ENCODE data around the gene PDX1.

PDX1 gene

GRCh38 chr13:27969866-27970229 lies 50.0 kb downstream of the PDX1 start:
- Histone ChIP-seq H3K27ac (ENCODE audit: low read depth, low read length) (no peak overlapping the region), H3K9ac (ENCODE audit: low read length in 5 of 5) (no peak overlapping the region), H3K9me3 (ENCODE audit: control insufficient read depth in 5 of 5, low read length in 5 of 5) (no peaks in the 10 kb centered on the region), H3K4me3 (ENCODE audit: low read depth in 1 of 5, low read length in 5 of 5) (no peak overlapping the region), H3K27me3 (ENCODE audit: control insufficient read depth in 5 of 5, insufficient read depth in 4 of 5, low read length in 5 of 5) (peaks cover 80 to 97% (median 89%) of the 10 kb centered on the region in 5 donors), H3K36me3 (ENCODE audit: control insufficient read depth in 5 of 5, insufficient read depth in 5 of 5, low read length in 5 of 5) (no peaks in the 10 kb centered on the region), H3K4me1 (ENCODE audit: control insufficient read depth in 5 of 5, insufficient read depth in 5 of 5, low read length in 5 of 5) (peaks cover 0 to 28% (median 22%) of the 10 kb centered on the region in 5 donors)

- H3K27ac ChIP-seq (ENCODE audit: low read depth, low read length), result no peak overlapping the region
- H3K27me3 ChIP-seq (ENCODE audit: control insufficient read depth in 5 of 5, insufficient read depth in 4 of 5, low read length in 5 of 5), result peaks cover 80 to 97% (median 87%) of the 10 kb centered on the region in 5 donors
- H3K36me3 ChIP-seq (ENCODE audit: control insufficient read depth in 5 of 5, insufficient read depth in 5 of 5, low read length in 5 of 5), result no peaks in the 10 kb centered on the region
- H3K4me3 ChIP-seq (ENCODE audit: low read depth in 1 of 5, low read length in 5 of 5), result no peak overlapping the region
- H3K4me1 ChIP-seq (ENCODE audit: control insufficient read depth in 5 of 5, insufficient read depth in 5 of 5, low read length in 5 of 5), result peaks cover 0 to 29% (median 22%) of the 10 kb centered on the region in 5 donors
- H3K9ac ChIP-seq (ENCODE audit: low read length in 5 of 5), result no peak overlapping the region
- H3K9me3 ChIP-seq (ENCODE audit: control insufficient read depth in 5 of 5, low read length in 5 of 5), result no peaks in the 10 kb centered on the region
These were observed 50.8 kb downstream of the PDX1 start for GRCh38 chr13:27970382-27971235.

- no peak overlapping the region for H3K9ac ChIP-seq (ENCODE audit: low read length in 5 of 5)
- no peaks in the 10 kb centered on the region for H3K9me3 ChIP-seq (ENCODE audit: control insufficient read depth in 5 of 5, low read length in 5 of 5)
- no peaks in the 10 kb centered on the region for H3K36me3 ChIP-seq (ENCODE audit: control insufficient read depth in 5 of 5, insufficient read depth in 5 of 5, low read length in 5 of 5)
- peaks cover 81 to 97% (median 87%) of the 10 kb centered on the region in 5 donors for H3K27me3 ChIP-seq (ENCODE audit: control insufficient read depth in 5 of 5, insufficient read depth in 4 of 5, low read length in 5 of 5)
- peaks cover 0 to 28% (median 20%) of the 10 kb centered on the region in 5 donors for H3K4me1 ChIP-seq (ENCODE audit: control insufficient read depth in 5 of 5, insufficient read depth in 5 of 5, low read length in 5 of 5)
- no peak overlapping the region for H3K4me3 ChIP-seq (ENCODE audit: low read depth in 1 of 5, low read length in 5 of 5)
- H3K27ac ChIP-seq (ENCODE audit: low read depth, low read length), result no peak overlapping the region
These were observed 51.4 kb downstream of the PDX1 start for GRCh38 chr13:27971236-27971645.

GRCh38 chr13:27971776-27972477 lies 52.1 kb downstream of the PDX1 start:
- Histone ChIP-seq H3K4me3 (ENCODE audit: low read depth in 1 of 5, low read length in 5 of 5) (no peak overlapping the region), H3K27me3 (ENCODE audit: control insufficient read depth in 5 of 5, insufficient read depth in 4 of 5, low read length in 5 of 5) (peaks cover 83 to 97% (median 87%) of the 10 kb centered on the region in 5 donors), H3K27ac (ENCODE audit: low read depth, low read length) (no peak overlapping the region), H3K9ac (ENCODE audit: low read length in 5 of 5) (no peak overlapping the region), H3K4me1 (ENCODE audit: control insufficient read depth in 5 of 5, insufficient read depth in 5 of 5, low read length in 5 of 5) (peaks cover 0 to 24% (median 18%) of the 10 kb centered on the region in 5 donors), H3K36me3 (ENCODE audit: control insufficient read depth in 5 of 5, insufficient read depth in 5 of 5, low read length in 5 of 5) (no peaks in the 10 kb centered on the region), H3K9me3 (ENCODE audit: control insufficient read depth in 5 of 5, low read length in 5 of 5) (no peaks in the 10 kb centered on the region)

GRCh38 chr13:27972478-27972820 lies 52.6 kb downstream of the PDX1 start:
- no peaks in the 10 kb centered on the region for H3K9me3 ChIP-seq (ENCODE audit: control insufficient read depth in 5 of 5, low read length in 5 of 5)
- H3K4me1 ChIP-seq (ENCODE audit: control insufficient read depth in 5 of 5, insufficient read depth in 5 of 5, low read length in 5 of 5), result peaks cover 0 to 19% (median 16%) of the 10 kb centered on the region in 5 donors
- H3K27ac ChIP-seq (ENCODE audit: low read depth, low read length), result no peak overlapping the region
- H3K36me3 ChIP-seq (ENCODE audit: control insufficient read depth in 5 of 5, insufficient read depth in 5 of 5, low read length in 5 of 5), result no peaks in the 10 kb centered on the region
- H3K4me3 ChIP-seq (ENCODE audit: low read depth in 1 of 5, low read length in 5 of 5), result no peak overlapping the region
- H3K9ac ChIP-seq (ENCODE audit: low read length in 5 of 5), result no peak overlapping the region
- peaks cover 82 to 95% (median 86%) of the 10 kb centered on the region in 5 donors for H3K27me3 ChIP-seq (ENCODE audit: control insufficient read depth in 5 of 5, insufficient read depth in 4 of 5, low read length in 5 of 5)

- Histone ChIP-seq H3K4me3 (ENCODE audit: low read depth in 1 of 5, low read length in 5 of 5) (no peak overlapping the region), H3K9me3 (ENCODE audit: control insufficient read depth in 5 of 5, low read length in 5 of 5) (no peaks in the 10 kb centered on the region), H3K27me3 (ENCODE audit: control insufficient read depth in 5 of 5, insufficient read depth in 4 of 5, low read length in 5 of 5) (peaks cover 77 to 95% (median 86%) of the 10 kb centered on the region in 5 donors), H3K27ac (ENCODE audit: low read depth, low read length) (no peak overlapping the region), H3K9ac (ENCODE audit: low read length in 5 of 5) (no peak overlapping the region), H3K4me1 (ENCODE audit: control insufficient read depth in 5 of 5, insufficient read depth in 5 of 5, low read length in 5 of 5) (peaks cover 0 to 20% (median 18%) of the 10 kb centered on the region in 5 donors), H3K36me3 (ENCODE audit: control insufficient read depth in 5 of 5, insufficient read depth in 5 of 5, low read length in 5 of 5) (no peaks in the 10 kb centered on the region)
These were observed 53.5 kb downstream of the PDX1 start for GRCh38 chr13:27973291-27973690.

- peaks cover 69 to 95% (median 84%) of the 10 kb centered on the region in 5 donors for H3K27me3 ChIP-seq (ENCODE audit: control insufficient read depth in 5 of 5, insufficient read depth in 4 of 5, low read length in 5 of 5)
These were observed 54.3 kb downstream of the PDX1 start for GRCh38 chr13:27973961-27974662.

More at GRCh38 chr13:27973961-27974662, 54.3 kb downstream of the PDX1 start:
- H3K36me3 ChIP-seq (ENCODE audit: control insufficient read depth in 5 of 5, insufficient read depth in 5 of 5, low read length in 5 of 5), result no peaks in the 10 kb centered on the region
- no peak overlapping the region for H3K27ac ChIP-seq (ENCODE audit: low read depth, low read length)
- H3K4me3 ChIP-seq (ENCODE audit: low read depth in 1 of 5, low read length in 5 of 5), result no peak overlapping the region
- no peaks in the 10 kb centered on the region for H3K9me3 ChIP-seq (ENCODE audit: control insufficient read depth in 5 of 5, low read length in 5 of 5)
- H3K9ac ChIP-seq (ENCODE audit: low read length in 5 of 5), result no peak overlapping the region
- H3K4me1 ChIP-seq (ENCODE audit: control insufficient read depth in 5 of 5, insufficient read depth in 5 of 5, low read length in 5 of 5), result peaks cover 0 to 17% (median 15%) of the 10 kb centered on the region in 5 donors

Measured in subcutaneous abdominal adipose tissue (tissue), 5 donors.